GM23248 (cell line): Measurements from ENCODE around the gene ADGRE2. TPM values are rescaled to one million over a fixed set of nuclear protein-coding genes. Genes with fewer than 3 reads are reported as not detected.
A peak's percentile ranks its signal among the peaks of the same experiment; 100 is the strongest.

Source experiments
- DNase-seq: peaks from one replicate; pipeline ENCODE4 v3.0.0-alpha.2; 2015
- H2AFZ ChIP-seq: fragments of 200-600 bp; sonication (generic); 2 replicates; pipeline ENCODE4 v1.6.1; 2016; ENCODE audit warnings: antibody characterized with exemption
- H3F3A ChIP-seq: fragments of 200-600 bp; sonication (generic); 2 replicates; pipeline ENCODE4 v1.6.1; 2016; ENCODE audit warnings: mild to moderate bottlenecking, antibody characterized with exemption, mixed run types; ENCODE audit not compliant: insufficient read depth
- H3K27ac ChIP-seq: fragments of 200-600 bp; sonication (generic); 2 replicates; pipeline ENCODE4 v1.5.1; 2016; ENCODE audit warnings: mild to moderate bottlenecking
- H3K27me3 ChIP-seq: fragments of 200-600 bp; sonication (generic); replicated peaks from 2 replicates; pipeline ENCODE4 v1.6.1; 2016; ENCODE audit warnings: mild to moderate bottlenecking; ENCODE audit not compliant: insufficient read depth
- H3K36me3 ChIP-seq: fragments of 200-600 bp; sonication (generic); 2 replicates; pipeline ENCODE4 v1.6.1; 2016; ENCODE audit warnings: low read depth, mild to moderate bottlenecking
- H3K4me1 ChIP-seq: fragments of 200-600 bp; sonication (generic); 2 replicates; pipeline ENCODE4 v1.6.1; 2016; ENCODE audit warnings: mild to moderate bottlenecking; ENCODE audit not compliant: insufficient read depth
- H3K4me2 ChIP-seq: fragments of 200-600 bp; sonication (generic); one replicate; pipeline ENCODE4 v1.6.1; 2016; ENCODE audit warnings: mild to moderate bottlenecking; ENCODE audit not compliant: unreplicated experiment
- H3K4me3 ChIP-seq: fragments of 200-600 bp; sonication (generic); 2 replicates; pipeline ENCODE4 v1.5.1; 2016; ENCODE audit warnings: mild to moderate bottlenecking
- H3K79me2 ChIP-seq: fragments of 200-600 bp; sonication (generic); 2 replicates; pipeline ENCODE4 v1.6.1; 2016; ENCODE audit warnings: mild to moderate bottlenecking; ENCODE audit not compliant: insufficient read depth
- H3K9ac ChIP-seq: fragments of 200-600 bp; sonication (generic); 2 replicates; pipeline ENCODE4 v1.6.1; 2016; ENCODE audit warnings: mild to moderate bottlenecking
- H3K9me2 ChIP-seq: fragments of 200-600 bp; sonication (generic); 2 replicates; pipeline ENCODE4 v1.6.1; 2016; ENCODE audit warnings: mixed run types, mild to moderate bottlenecking, moderate library complexity; ENCODE audit not compliant: insufficient read depth
- H3K9me3 ChIP-seq: fragments of 200-600 bp; sonication (generic); one replicate; pipeline ENCODE4 v1.6.1; 2017; ENCODE audit warnings: low read depth
- H4K20me1 ChIP-seq: fragments of 200-600 bp; sonication (generic); 2 replicates; pipeline ENCODE4 v1.6.0; 2016; ENCODE audit not compliant: insufficient read depth
- EZH2 ChIP-seq: fragments of 200-600 bp; sonication (generic); IDR thresholded peaks from 2 replicates; pipeline ENCODE4 v1.6.1; 2018; ENCODE audit warnings: antibody characterized with exemption, mild to moderate bottlenecking; ENCODE audit not compliant: insufficient read depth, poor library complexity, severe bottlenecking
- EZH2phosphoT487 ChIP-seq: fragments of 200-600 bp; sonication (generic); IDR thresholded peaks from 2 replicates; pipeline ENCODE4 v1.6.1; 2018; ENCODE audit warnings: antibody characterized with exemption, moderate library complexity, mild to moderate bottlenecking, low read depth; ENCODE audit not compliant: insufficient read depth
- WGBS, 2 experiments: methylation state at CpG; one replicate each; pipeline ENCODE4 v1.1.6; 2015 to 2017; ENCODE audit warnings: low lambda C conversion rate in 2 of 2, low coverage in 1 of 2; ENCODE audit errors: missing lambda C conversion rate in 2 of 2; 5-methylcytosine and 5-hydroxymethylcytosine counted together
- in situ Hi-C: fragments of 300-500 bp; cut with MboI; formaldehyde crosslinking; loops from 2 replicates; pipeline ENCODE4 v1.15.0; 2020
- polyA plus RNA-seq: library from polyadenylated mRNA; unstranded; fragments of >200 nt; fragmentation: Nextera tagmentation; extraction: Ambion mirVana; gene quantifications from 2 replicates; pipeline ENCODE4 v1.2.1, GENCODE V29; 2016
- total RNA-seq: library from RNA; depleted of rRNA; stranded (reverse); fragments of >200 nt; shearing (Covaris generic); gene quantifications from 2 replicates; pipeline ENCODE4 v1.2.3, GENCODE V29; 2014

The ADGRE2 gene
- total and polyA plus RNA-seq, 2 experiments from 2014 or later, result 0.05 TPM; not detected in 1

- no peaks in the 10 kb centered on the region for H3K79me2 ChIP-seq
- H3F3A ChIP-seq, result no peaks in the 10 kb centered on the region
- WGBS, 2 experiments, result 27 to 33% methylated on average over 10 of the region's 10 CpGs
- no peak overlapping the region for H3K4me3 ChIP-seq
- TF ChIP-seq EZH2 (no peak), EZH2phosphoT487 (no peak)
- no peak for DNase-seq
- H3K4me2 ChIP-seq, result no peak overlapping the region
- H3K9me3 ChIP-seq, result no peaks in the 10 kb centered on the region
- no peak overlapping the region for H3K27ac ChIP-seq
- in situ Hi-C loops, result no loop called here
- peak overlapping the region; percentile 60 for H2AFZ ChIP-seq
- no peaks in the 10 kb centered on the region for H4K20me1 ChIP-seq
- no peaks in the 10 kb centered on the region for H3K9me2 ChIP-seq
- H3K4me1 ChIP-seq, result no peaks in the 10 kb centered on the region
- no peaks in the 10 kb centered on the region for H3K27me3 ChIP-seq
- no peak overlapping the region for H3K9ac ChIP-seq
- H3K36me3 ChIP-seq, result no peaks in the 10 kb centered on the region
Measured at GRCh38 chr19:14731200-14731599, 47.2 kb downstream of the ADGRE2 start.

- 0 out of 2 replicates have a peak, but pooled peaks cover 3% of the 10 kb centered on the region for H3K36me3 ChIP-seq
- H3K9me3 ChIP-seq, result no peaks in the 10 kb centered on the region
- H3K27ac ChIP-seq, result no peak overlapping the region
- no peaks in the 10 kb centered on the region for H3K27me3 ChIP-seq
- TF ChIP-seq EZH2phosphoT487, result no peak
- no peak for TF ChIP-seq EZH2
- no peak overlapping the region for H3K4me2 ChIP-seq
- DNase-seq, result no peak
- no peaks in the 10 kb centered on the region for H3K9me2 ChIP-seq
- in situ Hi-C loops, result no loop called here
- no peak overlapping the region for H3K9ac ChIP-seq
- no peaks in the 10 kb centered on the region for H4K20me1 ChIP-seq
- no peaks in the 10 kb centered on the region for H3K79me2 ChIP-seq
- 50% methylated on average over 7 of the region's 7 CpGs for WGBS, 2 experiments
- no peak overlapping the region for H3K4me3 ChIP-seq
- H3K4me1 ChIP-seq, result no peaks in the 10 kb centered on the region
- H3F3A ChIP-seq, result no peaks in the 10 kb centered on the region
- no peak overlapping the region for H2AFZ ChIP-seq
Measured at GRCh38 chr19:14728595-14728994, 49.8 kb downstream of the ADGRE2 start.

- WGBS, 2 experiments, result 76 to 79% methylated on average over 2 of the region's 2 CpGs
- TF ChIP-seq EZH2phosphoT487 (no peak), EZH2 (no peak)
Measured at GRCh38 chr19:14722127-14722526, 56.2 kb downstream of the ADGRE2 start.

GRCh38 chr19:14719162-14719561 lies 59.2 kb downstream of the ADGRE2 start:
- no peak overlapping the region for H3K27ac ChIP-seq
- H3K27me3 ChIP-seq, result no peaks in the 10 kb centered on the region
- H3K36me3 ChIP-seq, result peaks cover 81% of the 10 kb centered on the region
- H3K9me2 ChIP-seq, result no peaks in the 10 kb centered on the region
- H3K4me2 ChIP-seq, result no peak overlapping the region
- no peaks in the 10 kb centered on the region for H3K79me2 ChIP-seq
- no peak overlapping the region for H3K9ac ChIP-seq
- H4K20me1 ChIP-seq, result no peaks in the 10 kb centered on the region
- peaks cover 3% of the 10 kb centered on the region for H3K9me3 ChIP-seq
- H3K4me3 ChIP-seq, result peak overlapping the region; percentile 13; the same call in 1 of the 2 replicates
- no peak overlapping the region for H2AFZ ChIP-seq
- peaks cover 7% of the 10 kb centered on the region; the same call in 1 of the 2 replicates for H3F3A ChIP-seq
- no peaks in the 10 kb centered on the region for H3K4me1 ChIP-seq
- WGBS, 2 experiments, result 95 to 100% methylated on average over 3 of the region's 3 CpGs
- in situ Hi-C loops, result no loop called here
- TF ChIP-seq EZH2 (no peak), EZH2phosphoT487 (no peak)
- DNase-seq, result no peak

More at GRCh38 chr19:14722127-14722526, 56.2 kb downstream of the ADGRE2 start:
- Histone ChIP-seq H3K4me3 (no peak overlapping the region), H2AFZ (no peak overlapping the region), H3K79me2 (no peaks in the 10 kb centered on the region), H3F3A (peaks cover 7% of the 10 kb centered on the region; the same call in 1 of the 2 replicates), H3K4me1 (no peaks in the 10 kb centered on the region), H3K27ac (no peak overlapping the region), H3K4me2 (no peak overlapping the region), H3K9me3 (peaks cover 3% of the 10 kb centered on the region), H3K9ac (no peak overlapping the region), H4K20me1 (no peaks in the 10 kb centered on the region), H3K27me3 (no peaks in the 10 kb centered on the region), H3K9me2 (no peaks in the 10 kb centered on the region), H3K36me3 (peaks cover 63% of the 10 kb centered on the region)
- no peak for DNase-seq
- in situ Hi-C loops, result no loop called here

- H3K79me2 ChIP-seq, result no peaks in the 10 kb centered on the region
- H3K4me2 ChIP-seq, result no peak overlapping the region
- H3K27ac ChIP-seq, result no peak overlapping the region
- H3K9me2 ChIP-seq, result no peaks in the 10 kb centered on the region
- DNase-seq, result peak; percentile 6
- H4K20me1 ChIP-seq, result no peaks in the 10 kb centered on the region
- H3K4me3 ChIP-seq, result peak overlapping the region; percentile 13; the same call in 1 of the 2 replicates
- H3K4me1 ChIP-seq, result no peaks in the 10 kb centered on the region
- no peak overlapping the region for H2AFZ ChIP-seq
- peaks cover 7% of the 10 kb centered on the region; the same call in 1 of the 2 replicates for H3F3A ChIP-seq
- WGBS, 2 experiments, result 91 to 93% methylated on average over 18 of the region's 18 CpGs
- peaks cover 3% of the 10 kb centered on the region for H3K9me3 ChIP-seq
- no peak for TF ChIP-seq EZH2
- TF ChIP-seq EZH2phosphoT487, result no peak
- peaks cover 78% of the 10 kb centered on the region for H3K36me3 ChIP-seq
- H3K9ac ChIP-seq, result no peak overlapping the region
- H3K27me3 ChIP-seq, result no peaks in the 10 kb centered on the region
- in situ Hi-C loops, result no loop called here
Measured at GRCh38 chr19:14718522-14719116, 59.7 kb downstream of the ADGRE2 start.
